Measurements from ENCODE around the gene GFM1. TPM values are rescaled to one million over a fixed set of nuclear protein-coding genes. Genes with fewer than 3 reads are reported as not detected.

Gene GFM1
- total RNA-seq, 1 donor, result 52.5 TPM

DNA sequence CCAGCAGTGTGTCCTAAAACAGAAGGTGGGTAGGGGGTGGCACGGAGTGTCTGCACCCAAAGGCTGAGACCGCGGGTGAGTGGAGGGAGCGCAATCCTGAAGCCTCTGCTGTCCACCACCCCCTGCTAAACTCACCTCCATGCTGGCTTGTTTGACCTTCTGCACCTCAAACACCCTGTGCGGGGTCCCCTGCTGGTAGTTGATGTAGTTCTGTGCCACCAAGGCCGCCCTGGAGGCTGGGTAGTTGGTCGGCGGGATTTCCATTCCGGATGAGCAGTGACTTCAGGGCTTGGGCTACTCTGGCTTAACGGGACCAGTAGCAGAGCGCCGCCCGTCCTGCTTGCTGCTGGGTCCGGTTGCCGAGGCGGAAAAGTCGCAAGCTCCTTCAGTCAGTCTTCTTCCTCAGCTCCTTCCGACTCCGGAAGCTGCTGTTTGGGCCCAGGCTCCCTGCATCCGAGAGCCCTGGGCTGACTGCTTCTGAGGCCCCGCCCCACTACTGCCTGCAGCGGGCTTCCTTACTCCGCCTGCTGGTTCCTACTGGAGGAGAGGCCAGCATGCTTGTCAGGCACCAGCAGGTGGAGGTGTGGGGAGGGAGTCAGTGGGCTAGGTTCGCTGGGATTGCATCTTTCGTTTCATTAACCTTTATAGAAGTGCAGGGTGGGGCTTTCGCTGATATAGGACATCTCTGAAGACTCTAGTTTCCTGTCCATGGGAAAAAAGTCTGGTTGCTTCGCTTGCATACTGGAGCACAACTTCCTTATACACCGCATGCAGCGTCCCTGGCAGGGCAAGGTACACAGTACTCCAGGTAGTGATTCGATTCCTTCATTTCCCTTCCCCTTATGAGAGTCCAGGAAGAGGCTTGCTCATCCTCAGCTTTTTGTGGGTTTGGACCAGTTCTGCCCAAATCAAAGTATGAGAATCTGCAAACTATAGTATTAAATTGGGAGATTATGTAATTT is 28.2 kb downstream of the GFM1 start, which contains the start of gene LXN:
Gene LXN (minus strand): TSS at position 434 of the 962 bp plus-strand sequence. CDS start 170 bp downstream, at position 264.
- Histone ChIP-seq H3K4me2 (ENCODE audit: insufficient read depth, low read length) (peak within 1 kb of the TSS; percentile 86), H3K4me3 (ENCODE audit: insufficient read depth, low read length) (peak within 1 kb of the TSS; percentile 80), H2AFZ (ENCODE audit: low read length) (peak within 1 kb of the TSS; percentile 67), H3K4me1 (ENCODE audit: insufficient read depth, low read length) (peaks cover 39% of the 10 kb centered on the region), H4K20me1 (ENCODE audit: insufficient read depth, low read length) (peaks cover 5% of the 10 kb centered on the region), H3K79me2 (ENCODE audit: insufficient read depth, low read length) (peaks cover 43% of the 10 kb centered on the region), H3K27ac (ENCODE audit: low read depth, low read length) (peak within 1 kb of the TSS; percentile 76), H3K27me3 (ENCODE audit: insufficient read depth, low read length) (no peaks in the 10 kb centered on the region), H3K36me3 (ENCODE audit: insufficient read depth, low read length) (peaks cover 27% of the 10 kb centered on the region), H3K9me3 (ENCODE audit: low read depth, low read length) (no peaks in the 10 kb centered on the region)
- peak; percentile 87 for DNase-seq (ENCODE audit: insufficient read length, low spot score, missing footprints)
- TF ChIP-seq, protein P1, sequence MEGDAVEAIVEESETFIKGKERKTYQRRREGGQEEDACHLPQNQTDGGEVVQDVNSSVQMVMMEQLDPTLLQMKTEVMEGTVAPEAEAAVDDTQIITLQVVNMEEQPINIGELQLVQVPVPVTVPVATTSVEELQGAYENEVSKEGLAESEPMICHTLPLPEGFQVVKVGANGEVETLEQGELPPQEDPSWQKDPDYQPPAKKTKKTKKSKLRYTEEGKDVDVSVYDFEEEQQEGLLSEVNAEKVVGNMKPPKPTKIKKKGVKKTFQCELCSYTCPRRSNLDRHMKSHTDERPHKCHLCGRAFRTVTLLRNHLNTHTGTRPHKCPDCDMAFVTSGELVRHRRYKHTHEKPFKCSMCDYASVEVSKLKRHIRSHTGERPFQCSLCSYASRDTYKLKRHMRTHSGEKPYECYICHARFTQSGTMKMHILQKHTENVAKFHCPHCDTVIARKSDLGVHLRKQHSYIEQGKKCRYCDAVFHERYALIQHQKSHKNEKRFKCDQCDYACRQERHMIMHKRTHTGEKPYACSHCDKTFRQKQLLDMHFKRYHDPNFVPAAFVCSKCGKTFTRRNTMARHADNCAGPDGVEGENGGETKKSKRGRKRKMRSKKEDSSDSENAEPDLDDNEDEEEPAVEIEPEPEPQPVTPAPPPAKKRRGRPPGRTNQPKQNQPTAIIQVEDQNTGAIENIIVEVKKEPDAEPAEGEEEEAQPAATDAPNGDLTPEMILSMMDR (IDR thresholded peaks at IDR 0.05; ENCODE audit: extremely low read depth, low read depth, low read length), result peak; percentile 65

DNA sequence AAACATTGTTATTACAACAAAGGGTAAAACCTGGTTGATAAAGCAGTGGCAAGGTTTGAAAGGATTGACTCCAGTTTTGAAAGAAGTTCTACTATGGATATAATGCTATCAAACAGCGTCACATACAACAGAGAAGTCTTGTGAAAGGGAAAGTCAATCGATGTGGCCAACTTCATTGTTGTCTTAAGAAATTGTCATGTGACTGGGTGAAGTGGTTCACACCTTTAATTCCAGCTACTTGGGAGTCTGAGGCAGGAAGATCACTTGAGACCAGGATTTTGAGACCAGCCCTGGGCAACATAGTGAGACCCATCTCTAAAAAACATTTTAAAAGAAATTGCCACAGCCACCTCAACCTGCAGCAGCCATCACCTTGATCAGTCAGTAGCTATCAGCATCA is 34.4 kb downstream of the GFM1 start:
- H4K20me1 ChIP-seq (ENCODE audit: insufficient read depth, low read length), result no peaks in the 10 kb centered on the region
- DNase-seq (ENCODE audit: insufficient read length, low spot score, missing footprints), result no peak
- peak overlapping the region; percentile 3 for H3K27ac ChIP-seq (ENCODE audit: low read depth, low read length)
- no peak overlapping the region for H2AFZ ChIP-seq (ENCODE audit: low read length)
- peaks cover 4% of the 10 kb centered on the region for H3K36me3 ChIP-seq (ENCODE audit: insufficient read depth, low read length)
- no peaks in the 10 kb centered on the region for H3K9me3 ChIP-seq (ENCODE audit: low read depth, low read length)
- no peaks in the 10 kb centered on the region for H3K27me3 ChIP-seq (ENCODE audit: insufficient read depth, low read length)
- H3K4me1 ChIP-seq (ENCODE audit: insufficient read depth, low read length), result peaks cover 9% of the 10 kb centered on the region
- H3K79me2 ChIP-seq (ENCODE audit: insufficient read depth, low read length), result peaks cover 4% of the 10 kb centered on the region
- TF ChIP-seq, protein P1 (IDR thresholded peaks at IDR 0.05; ENCODE audit: extremely low read depth, low read depth, low read length), result no peak
- no peak overlapping the region for H3K4me3 ChIP-seq (ENCODE audit: insufficient read depth, low read length)
- no peak overlapping the region for H3K4me2 ChIP-seq (ENCODE audit: insufficient read depth, low read length)

DNA sequence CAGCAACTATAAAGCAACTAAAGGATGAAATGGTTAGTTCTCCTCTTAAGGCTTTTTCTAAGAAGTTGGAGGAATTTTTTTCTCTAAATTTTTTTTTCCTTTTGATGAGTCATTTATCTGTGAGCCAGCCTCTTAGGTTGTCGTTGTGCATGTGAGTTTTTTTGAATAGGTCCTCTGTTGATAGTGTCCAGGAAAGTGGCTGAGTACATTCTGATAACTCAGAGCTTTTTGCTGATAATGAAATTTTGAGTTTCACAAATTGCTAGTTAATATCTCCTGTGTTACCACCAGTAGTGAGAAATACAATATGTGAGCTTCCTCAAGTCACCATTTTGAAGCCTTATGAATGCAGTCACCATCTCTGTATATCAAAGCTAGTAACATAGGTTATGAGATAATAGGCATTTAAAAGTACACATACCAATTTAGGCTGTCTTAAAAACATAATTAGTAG is 35.2 kb downstream of the GFM1 start:
- Histone ChIP-seq H3K4me3 (ENCODE audit: insufficient read depth, low read length) (no peak overlapping the region), H3K79me2 (ENCODE audit: insufficient read depth, low read length) (peaks cover 6% of the 10 kb centered on the region), H3K27ac (ENCODE audit: low read depth, low read length) (peak overlapping the region; percentile 3), H2AFZ (ENCODE audit: low read length) (no peak overlapping the region), H3K9me3 (ENCODE audit: low read depth, low read length) (no peaks in the 10 kb centered on the region), H3K36me3 (ENCODE audit: insufficient read depth, low read length) (peaks cover 4% of the 10 kb centered on the region), H3K4me1 (ENCODE audit: insufficient read depth, low read length) (peaks cover 17% of the 10 kb centered on the region), H3K27me3 (ENCODE audit: insufficient read depth, low read length) (no peaks in the 10 kb centered on the region), H4K20me1 (ENCODE audit: insufficient read depth, low read length) (no peaks in the 10 kb centered on the region), H3K4me2 (ENCODE audit: insufficient read depth, low read length) (no peak overlapping the region)
- peak; percentile 73 for DNase-seq (ENCODE audit: insufficient read length, low spot score, missing footprints)
- TF ChIP-seq, protein P1 (IDR thresholded peaks at IDR 0.05; ENCODE audit: extremely low read depth, low read depth, low read length), result no peak

DNA sequence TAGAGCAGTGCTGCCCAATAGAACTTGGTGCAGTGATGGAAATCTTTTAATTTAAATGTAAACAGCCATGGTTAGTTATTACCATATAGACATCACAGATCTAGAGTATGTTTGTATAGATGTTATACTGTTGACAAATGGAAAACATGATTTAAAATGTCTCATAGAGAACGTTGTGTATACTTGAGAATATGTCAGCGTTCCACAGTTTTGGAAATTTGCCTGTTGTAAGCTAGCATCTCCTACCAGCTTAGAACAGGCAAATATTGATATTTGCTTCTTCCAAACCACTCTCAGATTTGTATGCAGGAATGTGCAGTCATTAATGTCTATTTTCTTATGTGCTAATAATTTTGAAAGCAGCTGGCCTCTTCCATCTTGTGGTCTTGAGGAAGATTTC is 36.5 kb downstream of the GFM1 start:
- H3K4me2 ChIP-seq (ENCODE audit: insufficient read depth, low read length), result no peak overlapping the region
- peaks cover 29% of the 10 kb centered on the region for H3K4me1 ChIP-seq (ENCODE audit: insufficient read depth, low read length)
- H2AFZ ChIP-seq (ENCODE audit: low read length), result no peak overlapping the region
- H3K36me3 ChIP-seq (ENCODE audit: insufficient read depth, low read length), result peaks cover 4% of the 10 kb centered on the region
- no peak overlapping the region for H3K27ac ChIP-seq (ENCODE audit: low read depth, low read length)
- peaks cover 7% of the 10 kb centered on the region for H3K79me2 ChIP-seq (ENCODE audit: insufficient read depth, low read length)
- TF ChIP-seq, protein P1 (IDR thresholded peaks at IDR 0.05; ENCODE audit: extremely low read depth, low read depth, low read length), result no peak
- no peak for DNase-seq (ENCODE audit: insufficient read length, low spot score, missing footprints)
- no peak overlapping the region for H3K4me3 ChIP-seq (ENCODE audit: insufficient read depth, low read length)
- no peaks in the 10 kb centered on the region for H3K27me3 ChIP-seq (ENCODE audit: insufficient read depth, low read length)
- H4K20me1 ChIP-seq (ENCODE audit: insufficient read depth, low read length), result no peaks in the 10 kb centered on the region
- H3K9me3 ChIP-seq (ENCODE audit: low read depth, low read length), result no peaks in the 10 kb centered on the region

All from osteoblast (primary cell).